Ishikawa (cell line): ENCODE measurements around the gene RPL22L1.

Experiments
- CEBPB ChIP-seq: IDR thresholded peaks from 2 replicates; pipeline ENCODE4 v1.6.1; 2012
- CREB1 ChIP-seq: IDR thresholded peaks from 2 replicates; pipeline ENCODE4 v1.6.1; 2012; ENCODE audit warnings: low read depth
- EGR1 ChIP-seq: IDR thresholded peaks from 2 replicates; pipeline ENCODE4 v1.6.1; 2012
- EP300 ChIP-seq: IDR thresholded peaks from 2 replicates; pipeline ENCODE4 v1.6.1; 2012; ENCODE audit warnings: borderline replicate concordance
- FOXM1 ChIP-seq: IDR thresholded peaks from 2 replicates; pipeline ENCODE4 v1.6.1; 2012; ENCODE audit warnings: low read depth, borderline replicate concordance
- NFIC ChIP-seq: IDR thresholded peaks from 2 replicates; pipeline ENCODE4 v1.6.1; 2012
- RAD21 ChIP-seq: IDR thresholded peaks from 2 replicates; pipeline ENCODE4 v1.6.1; 2012; ENCODE audit warnings: low read depth
- TAF1 ChIP-seq: IDR thresholded peaks from 2 replicates; pipeline ENCODE4 v1.6.1; 2012; ENCODE audit warnings: low read depth, mild to moderate bottlenecking
- TCF12 ChIP-seq: IDR thresholded peaks from 2 replicates; pipeline ENCODE4 v1.6.1; 2012; ENCODE audit warnings: low read depth
- TEAD4 ChIP-seq: IDR thresholded peaks from 2 replicates; pipeline ENCODE4 v1.6.1; 2012
- USF1 ChIP-seq: IDR thresholded peaks from 2 replicates; pipeline ENCODE4 v1.6.1; 2012
- YY1 ChIP-seq: IDR thresholded peaks from 2 replicates; pipeline ENCODE4 v1.6.1; 2012; ENCODE audit warnings: low read depth
- ZBTB7A ChIP-seq: IDR thresholded peaks from 2 replicates; pipeline ENCODE4 v1.6.1; 2012; ENCODE audit warnings: low read depth
- TF ChIP-seq, protein P1 (sequence below): IDR thresholded peaks from 2 replicates; pipeline ENCODE4 v1.6.1; 2012; ENCODE audit warnings: low read depth, mild to moderate bottlenecking
- TF ChIP-seq, protein P2 (sequence below): IDR thresholded peaks from 2 replicates; pipeline ENCODE4 v1.6.1; 2012

Gene RPL22L1

GRCh38 chr3:170848292-170848917 lies 21.6 kb downstream of the RPL22L1 start:
- TF ChIP-seq YY1, result no peak
- TF ChIP-seq RAD21, result peak; percentile 47
- TF ChIP-seq USF1, result no peak
- TF ChIP-seq TEAD4, result no peak
- TF ChIP-seq ZBTB7A, result no peak

DNA sequence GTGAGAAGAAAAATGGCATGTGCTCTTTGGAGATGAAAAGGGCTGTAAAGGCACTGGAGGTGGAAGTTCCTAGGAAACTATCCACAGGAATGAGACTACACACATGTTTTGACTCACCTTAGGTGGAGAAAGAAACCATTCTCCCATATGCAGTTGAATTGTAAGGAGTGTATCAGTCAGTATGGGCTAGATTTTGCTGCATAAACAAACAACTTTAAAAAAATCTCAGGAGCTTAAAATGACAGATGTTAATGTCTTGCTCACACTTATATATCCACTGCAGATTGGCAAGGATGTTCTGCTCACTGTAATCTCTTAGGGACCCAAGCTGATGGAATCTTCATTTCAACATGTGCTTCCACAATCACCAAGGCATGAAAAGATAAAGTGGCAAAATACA lies 25.6 kb downstream of the RPL22L1 start:
- TF ChIP-seq YY1, result no peak
- no peak for TF ChIP-seq RAD21
- TF ChIP-seq USF1, result no peak
- TF ChIP-seq TEAD4, result no peak
- TF ChIP-seq CREB1, result no peak
- TF ChIP-seq, protein P1, sequence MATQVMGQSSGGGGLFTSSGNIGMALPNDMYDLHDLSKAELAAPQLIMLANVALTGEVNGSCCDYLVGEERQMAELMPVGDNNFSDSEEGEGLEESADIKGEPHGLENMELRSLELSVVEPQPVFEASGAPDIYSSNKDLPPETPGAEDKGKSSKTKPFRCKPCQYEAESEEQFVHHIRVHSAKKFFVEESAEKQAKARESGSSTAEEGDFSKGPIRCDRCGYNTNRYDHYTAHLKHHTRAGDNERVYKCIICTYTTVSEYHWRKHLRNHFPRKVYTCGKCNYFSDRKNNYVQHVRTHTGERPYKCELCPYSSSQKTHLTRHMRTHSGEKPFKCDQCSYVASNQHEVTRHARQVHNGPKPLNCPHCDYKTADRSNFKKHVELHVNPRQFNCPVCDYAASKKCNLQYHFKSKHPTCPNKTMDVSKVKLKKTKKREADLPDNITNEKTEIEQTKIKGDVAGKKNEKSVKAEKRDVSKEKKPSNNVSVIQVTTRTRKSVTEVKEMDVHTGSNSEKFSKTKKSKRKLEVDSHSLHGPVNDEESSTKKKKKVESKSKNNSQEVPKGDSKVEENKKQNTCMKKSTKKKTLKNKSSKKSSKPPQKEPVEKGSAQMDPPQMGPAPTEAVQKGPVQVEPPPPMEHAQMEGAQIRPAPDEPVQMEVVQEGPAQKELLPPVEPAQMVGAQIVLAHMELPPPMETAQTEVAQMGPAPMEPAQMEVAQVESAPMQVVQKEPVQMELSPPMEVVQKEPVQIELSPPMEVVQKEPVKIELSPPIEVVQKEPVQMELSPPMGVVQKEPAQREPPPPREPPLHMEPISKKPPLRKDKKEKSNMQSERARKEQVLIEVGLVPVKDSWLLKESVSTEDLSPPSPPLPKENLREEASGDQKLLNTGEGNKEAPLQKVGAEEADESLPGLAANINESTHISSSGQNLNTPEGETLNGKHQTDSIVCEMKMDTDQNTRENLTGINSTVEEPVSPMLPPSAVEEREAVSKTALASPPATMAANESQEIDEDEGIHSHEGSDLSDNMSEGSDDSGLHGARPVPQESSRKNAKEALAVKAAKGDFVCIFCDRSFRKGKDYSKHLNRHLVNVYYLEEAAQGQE, result no peak
- no peak for TF ChIP-seq CEBPB
- TF ChIP-seq EP300, result no peak
- TF ChIP-seq FOXM1, result no peak
- TF ChIP-seq TCF12, result no peak
- TF ChIP-seq TAF1, result no peak
- TF ChIP-seq EGR1, result no peak
- no peak for TF ChIP-seq NFIC
- TF ChIP-seq, protein P2, sequence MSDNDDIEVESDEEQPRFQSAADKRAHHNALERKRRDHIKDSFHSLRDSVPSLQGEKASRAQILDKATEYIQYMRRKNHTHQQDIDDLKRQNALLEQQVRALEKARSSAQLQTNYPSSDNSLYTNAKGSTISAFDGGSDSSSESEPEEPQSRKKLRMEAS, result no peak
- TF ChIP-seq ZBTB7A, result no peak

DNA sequence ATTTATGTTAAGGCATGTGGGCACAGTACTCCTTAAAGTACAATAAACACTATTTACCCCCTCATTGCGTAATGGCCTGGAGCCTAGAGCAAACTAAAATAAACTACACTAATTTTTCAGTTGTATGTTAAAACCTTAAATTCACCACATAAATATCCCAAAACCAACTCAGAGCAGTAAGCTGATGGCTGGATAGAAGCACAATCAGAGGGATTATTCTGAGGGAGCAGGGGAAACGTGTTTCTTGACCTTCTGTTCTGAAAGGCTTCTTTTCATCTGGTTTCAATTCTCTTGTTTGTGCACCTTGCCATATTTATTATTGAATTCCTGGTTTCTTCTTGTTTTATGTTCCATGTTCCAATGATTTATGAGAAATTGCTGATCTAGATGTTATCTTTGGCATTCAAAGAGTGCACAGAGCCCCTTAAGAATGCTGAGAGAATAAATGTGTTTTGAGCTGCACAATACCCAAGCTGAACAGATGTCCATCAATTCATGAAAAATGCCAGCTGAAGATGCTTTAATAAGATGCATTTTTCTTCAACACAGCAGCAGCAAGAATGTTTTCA lies 29.6 kb downstream of the RPL22L1 start:
- TF ChIP-seq FOXM1 (no peak), CEBPB (peak; percentile 79)

DNA sequence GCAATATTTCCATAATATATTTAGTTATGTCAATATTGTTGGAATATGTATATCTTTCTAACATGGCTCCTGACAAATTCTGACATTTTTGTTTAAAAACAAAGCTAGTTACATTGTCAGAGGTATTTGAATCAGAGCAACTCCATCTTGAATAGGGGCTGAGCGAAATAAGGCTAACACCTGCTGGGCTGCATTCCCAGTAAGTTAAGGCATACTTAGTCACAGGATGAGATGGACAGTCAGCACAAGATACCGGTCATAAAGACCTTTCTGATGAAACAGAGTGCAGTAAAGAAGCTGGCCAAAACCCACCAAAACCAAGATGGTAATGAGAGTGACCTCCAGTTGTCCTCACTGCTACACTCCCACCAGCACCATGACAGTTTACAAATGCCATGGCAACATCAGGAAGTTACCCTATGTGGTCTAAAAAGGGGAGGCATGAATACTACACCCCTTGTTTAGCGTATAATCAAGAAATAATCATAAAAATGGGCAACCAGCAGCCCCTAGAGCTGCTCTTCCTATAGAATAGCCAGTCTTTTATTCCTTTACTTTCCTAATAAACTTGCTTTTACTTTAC lies 30.4 kb downstream of the RPL22L1 start:
- TF ChIP-seq TEAD4, result no peak
- TF ChIP-seq CEBPB, result no peak
- TF ChIP-seq EGR1, result no peak
- no peak for TF ChIP-seq YY1
- no peak for TF ChIP-seq NFIC
- no peak for TF ChIP-seq RAD21
- TF ChIP-seq, protein P2, result no peak
- no peak for TF ChIP-seq TCF12
- TF ChIP-seq ZBTB7A, result no peak
- no peak for TF ChIP-seq FOXM1
- TF ChIP-seq, protein P1, result no peak
- no peak for TF ChIP-seq TAF1
- TF ChIP-seq CREB1, result no peak
- no peak for TF ChIP-seq USF1
- TF ChIP-seq EP300, result no peak

DNA sequence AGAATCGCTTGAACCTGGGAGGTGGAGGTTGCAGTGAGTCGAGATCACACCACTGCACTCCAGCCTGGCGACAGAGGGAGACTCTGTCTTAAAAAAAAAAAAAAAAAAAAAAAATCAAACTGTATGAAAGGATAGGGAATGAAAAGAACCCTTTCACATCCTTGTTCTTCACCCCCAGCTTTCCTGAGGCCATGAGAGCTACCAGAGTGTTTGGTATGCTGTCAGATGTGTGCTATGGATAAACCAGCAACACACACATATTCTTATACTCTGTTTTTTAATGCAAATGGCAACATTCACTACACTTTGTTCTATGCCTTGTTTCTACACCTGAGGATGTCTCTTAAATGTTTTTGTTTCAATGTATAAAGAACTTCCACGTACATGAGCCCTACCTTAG lies 33.5 kb downstream of the RPL22L1 start:
- TF ChIP-seq NFIC (no peak), YY1 (no peak), EP300 (no peak), FOXM1 (no peak), TEAD4 (no peak), EGR1 (no peak), USF1 (no peak), CEBPB (no peak)
- TF ChIP-seq, protein P1, result no peak
